GM10266 (cell line): ENCODE measurements around the gene PRKCA.
"Not testable (repeated sequence)": the region's sequence is repeated elsewhere in the genome, so short reads cannot be mapped to it uniquely, and the experiment has no call there.

ENCODE experiments used
- DNase-seq: peaks from one replicate; pipeline ENCODE4 v3.0.0; 2012; ENCODE audit errors: extremely low spot score
- CTCF ChIP-seq: IDR thresholded peaks from 2 replicates; pipeline ENCODE4 v1.5.1; 2012; ENCODE audit warnings: mild to moderate bottlenecking, low read depth; ENCODE audit not compliant: control insufficient read depth, insufficient read depth; ENCODE audit errors: missing control alignments

The PRKCA gene

GRCh38 chr17:66612993-66613392 lies 310.6 kb downstream of the PRKCA start:
- TF ChIP-seq CTCF, result no peak
- DNase-seq, result no peak

GRCh38 chr17:66614469-66614868 lies 312.1 kb downstream of the PRKCA start:
- TF ChIP-seq CTCF, result no peak
- DNase-seq, result no peak

- no peak for TF ChIP-seq CTCF
- no peak for DNase-seq
These were observed 316.8 kb downstream of the PRKCA start for GRCh38 chr17:66619206-66619605.

- no peak for TF ChIP-seq CTCF
- DNase-seq, result no peak
These were observed 318.1 kb downstream of the PRKCA start for GRCh38 chr17:66620528-66620927.

GRCh38 chr17:66624630-66625029 lies 322.2 kb downstream of the PRKCA start:
- DNase-seq, result not testable (repeated sequence)

- TF ChIP-seq CTCF, result no peak
- no peak for DNase-seq
These were observed 322.9 kb downstream of the PRKCA start for GRCh38 chr17:66625311-66625767.

- no peak for TF ChIP-seq CTCF
- no peak for DNase-seq
These were observed 325.6 kb downstream of the PRKCA start for GRCh38 chr17:66627985-66628384.

- no peak for DNase-seq
These were observed 327.3 kb downstream of the PRKCA start for GRCh38 chr17:66629762-66630161.

More at GRCh38 chr17:66629762-66630161, 327.3 kb downstream of the PRKCA start:
- no peak for TF ChIP-seq CTCF
